HepG2 (cell line): Measurements from ENCODE around the gene SYNGR2. TPM values are rescaled to one million over a fixed set of nuclear protein-coding genes. Genes with fewer than 3 reads are reported as not detected.

Experiments
- ATF1 ChIP-seq: IDR thresholded peaks from 2 replicates; pipeline ENCODE4 v1.6.1; 2016; ENCODE audit warnings: mild to moderate bottlenecking, control low read depth
- BCL6 ChIP-seq: IDR thresholded peaks from 2 replicates; pipeline ENCODE4 v1.6.1; 2016; ENCODE audit warnings: missing genetic modification reagents, missing compliant biosample characterization
- FOXA1 ChIP-seq, 2 experiments: fragments of 450-650 bp in 1 of 2; sonication (generic) in 1 of 2; formaldehyde crosslinking in 1 of 2; IDR thresholded peaks; 2 replicates each; pipeline versions ENCODE4 v1.4.0 to v1.6.1; 2016 to 2020; ENCODE audit warnings: missing genetic modification reagents in 1 of 2
- FOXP1 ChIP-seq, 2 experiments: fragments of 450-650 bp in 1 of 2; IDR thresholded peaks; 2 replicates each; pipeline ENCODE4 v1.6.1; 2017 to 2018; ENCODE audit warnings: antibody characterized with exemption in 1 of 2
- HNRNPL ChIP-seq: fragments of 200-400 bp; formaldehyde crosslinking; IDR thresholded peaks from 2 replicates; pipeline ENCODE4 v1.6.1; 2017; ENCODE audit warnings: mild to moderate bottlenecking, low read depth, low read length
- IKZF4 ChIP-seq: sonication (generic); formaldehyde crosslinking; IDR thresholded peaks from 2 replicates; pipeline ENCODE4 v1.5.1; 2020; ENCODE audit warnings: borderline replicate concordance, mild to moderate bottlenecking, low read depth, missing genetic modification reagents; ENCODE audit errors: not compliant biosample characterization
- IRX3 ChIP-seq: sonication (generic); formaldehyde crosslinking; IDR thresholded peaks from 2 replicates; pipeline ENCODE4 v1.8.1; 2023; ENCODE audit warnings: mild to moderate bottlenecking, low read depth, missing genetic modification reagents, borderline replicate concordance
- MAFG ChIP-seq: sonication (generic); formaldehyde crosslinking; IDR thresholded peaks from 2 replicates; pipeline ENCODE4 v1.5.1; 2020; ENCODE audit warnings: mild to moderate bottlenecking, missing genetic modification reagents
- MED13 ChIP-seq: sonication (generic); formaldehyde crosslinking; IDR thresholded peaks from 2 replicates; pipeline ENCODE4 v1.5.0; 2020; ENCODE audit warnings: missing genetic modification reagents
- REXO4 ChIP-seq: sonication (generic); formaldehyde crosslinking; IDR thresholded peaks from 2 replicates; pipeline ENCODE4 v1.8.0; 2022; ENCODE audit warnings: missing genetic modification reagents, mild to moderate bottlenecking, borderline replicate concordance
- TEAD2 ChIP-seq: sonication (generic); formaldehyde crosslinking; IDR thresholded peaks from 2 replicates; pipeline ENCODE4 v1.9.0; 2021; ENCODE audit warnings: missing genetic modification reagents
- ZNF367 ChIP-seq: sonication (generic); formaldehyde crosslinking; IDR thresholded peaks from 2 replicates; pipeline ENCODE4 v1.4.0; 2020; ENCODE audit warnings: missing genetic modification reagents, borderline replicate concordance
- ZNF567 ChIP-seq: sonication (generic); formaldehyde crosslinking; IDR thresholded peaks from 2 replicates; pipeline ENCODE4 v1.8.1; 2023; ENCODE audit warnings: mild to moderate bottlenecking, missing genetic modification reagents, borderline replicate concordance
- ZNF619 ChIP-seq: sonication (generic); formaldehyde crosslinking; IDR thresholded peaks from 2 replicates; pipeline ENCODE4 v1.4.0; 2020; ENCODE audit warnings: mild to moderate bottlenecking, missing genetic modification reagents
- ZNF792 ChIP-seq: IDR thresholded peaks from 2 replicates; pipeline ENCODE4 v1.6.1; 2016
- polyA plus RNA-seq, 8 experiments: library from polyadenylated mRNA; depleted of rRNA in 3 of 8; stranded (reverse) in 7 of 8; unstranded in 1 of 8; fragments of >200 nt; fragmentation: Illumina TruSeq in 4 of 8; extraction: Trizol in 4 of 8; gene quantifications; 2 replicates each; pipeline versions ENCODE4 v1.2.1 to v1.2.3, GENCODE V29; 2011 to 2016; ENCODE audit warnings: low read depth in 4 of 8, missing spikeins in 1 of 8, mixed read lengths in 1 of 8; ENCODE audit not compliant: insufficient read depth in 1 of 8
- total RNA-seq, 5 experiments: library from RNA; depleted of rRNA; stranded (reverse); fragments of >200 nt; fragmentation: Illumina TruSeq; extraction: Trizol; gene quantifications; 2 replicates each; pipeline ENCODE4 v1.2.3, GENCODE V29; 2016; ENCODE audit warnings: low read depth in 1 of 5
- TF ChIP-seq, protein P1 (sequence below), 2 experiments: sonication (generic) in 1 of 2; formaldehyde crosslinking in 1 of 2; IDR thresholded peaks; 2 replicates each; pipeline versions ENCODE4 v1.4.0 to v1.6.1; 2018 to 2020; ENCODE audit warnings: missing genetic modification reagents in 2 of 2, borderline replicate concordance in 1 of 2, low read depth in 1 of 2, mild to moderate bottlenecking in 1 of 2, missing biosample characterization in 1 of 2
- TF ChIP-seq, protein P2 (sequence below): sonication (generic); formaldehyde crosslinking; IDR thresholded peaks from 2 replicates; pipeline ENCODE4 v1.4.0; 2020; ENCODE audit warnings: missing genetic modification reagents

The SYNGR2 gene
- total and polyA plus RNA-seq, 2 of the 13 experiments (the other 11 are each of a cell fraction or from before 2014, with no cell fraction given) = 46.7 to 170 TPM

DNA sequence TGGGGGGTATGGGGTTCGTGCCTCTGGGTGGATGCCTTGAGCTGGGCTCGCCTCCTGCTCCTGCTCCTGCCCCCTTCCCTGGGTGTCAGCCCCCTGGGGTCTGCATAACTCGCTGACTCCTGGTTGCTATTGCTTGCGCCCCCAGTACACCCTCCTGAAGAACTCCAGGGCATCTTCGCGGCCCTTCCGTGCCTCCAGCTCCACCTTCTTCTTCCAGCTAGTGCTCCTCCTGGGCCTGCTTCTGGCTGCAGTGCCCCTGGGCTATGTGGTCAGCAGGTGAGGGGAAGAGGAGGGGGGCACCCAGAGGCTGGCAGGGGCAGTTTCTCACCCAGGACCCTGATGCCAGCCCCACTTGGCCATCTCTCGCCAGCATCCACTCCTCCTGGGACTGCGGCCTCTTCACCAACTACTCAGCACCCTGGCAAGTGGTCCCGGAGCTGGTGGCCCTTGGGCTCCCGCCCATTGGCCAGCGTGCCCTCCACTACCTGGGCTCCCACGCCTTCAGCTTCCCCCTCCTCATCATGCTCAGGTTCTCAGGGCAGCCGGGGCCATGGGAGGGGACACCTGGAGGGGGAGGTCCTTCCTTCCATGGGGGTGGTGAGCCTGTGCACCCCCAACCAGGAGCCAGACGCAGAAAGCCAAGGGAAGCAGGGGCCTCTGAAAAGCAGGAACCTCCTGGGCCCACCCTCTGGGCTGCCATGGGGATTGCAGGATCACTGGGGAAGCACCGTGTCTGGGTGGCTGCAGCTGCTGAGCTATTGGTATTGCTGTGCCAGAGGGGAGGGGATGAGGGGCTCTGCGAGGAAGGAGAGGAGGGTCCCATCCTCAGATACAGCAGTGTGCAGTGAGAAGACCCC is 29.9 kb upstream of the SYNGR2 start (continued):
- TF ChIP-seq, protein P1, sequence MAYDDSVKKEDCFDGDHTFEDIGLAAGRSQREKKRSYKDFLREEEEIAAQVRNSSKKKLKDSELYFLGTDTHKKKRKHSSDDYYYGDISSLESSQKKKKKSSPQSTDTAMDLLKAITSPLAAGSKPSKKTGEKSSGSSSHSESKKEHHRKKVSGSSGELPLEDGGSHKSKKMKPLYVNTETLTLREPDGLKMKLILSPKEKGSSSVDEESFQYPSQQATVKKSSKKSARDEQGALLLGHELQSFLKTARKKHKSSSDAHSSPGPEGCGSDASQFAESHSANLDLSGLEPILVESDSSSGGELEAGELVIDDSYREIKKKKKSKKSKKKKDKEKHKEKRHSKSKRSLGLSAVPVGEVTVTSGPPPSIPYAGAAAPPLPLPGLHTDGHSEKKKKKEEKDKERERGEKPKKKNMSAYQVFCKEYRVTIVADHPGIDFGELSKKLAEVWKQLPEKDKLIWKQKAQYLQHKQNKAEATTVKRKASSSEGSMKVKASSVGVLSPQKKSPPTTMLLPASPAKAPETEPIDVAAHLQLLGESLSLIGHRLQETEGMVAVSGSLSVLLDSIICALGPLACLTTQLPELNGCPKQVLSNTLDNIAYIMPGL (CRISPR knock-in tag; IDR thresholded peaks at IDR 0.05; ENCODE audit: borderline replicate concordance in 1 of 2, low read depth in 1 of 2) = no peak
- no peak; the same call in 1 of the 2 replicates for TF ChIP-seq MED13 (CRISPR knock-in tag)
- no peak for TF ChIP-seq FOXA1 (IDR thresholded peaks at IDR 0.05)
- TF ChIP-seq FOXA1 (CRISPR knock-in tag; IDR thresholded peaks at IDR 0.05) = no peak
- TF ChIP-seq, protein P2, sequence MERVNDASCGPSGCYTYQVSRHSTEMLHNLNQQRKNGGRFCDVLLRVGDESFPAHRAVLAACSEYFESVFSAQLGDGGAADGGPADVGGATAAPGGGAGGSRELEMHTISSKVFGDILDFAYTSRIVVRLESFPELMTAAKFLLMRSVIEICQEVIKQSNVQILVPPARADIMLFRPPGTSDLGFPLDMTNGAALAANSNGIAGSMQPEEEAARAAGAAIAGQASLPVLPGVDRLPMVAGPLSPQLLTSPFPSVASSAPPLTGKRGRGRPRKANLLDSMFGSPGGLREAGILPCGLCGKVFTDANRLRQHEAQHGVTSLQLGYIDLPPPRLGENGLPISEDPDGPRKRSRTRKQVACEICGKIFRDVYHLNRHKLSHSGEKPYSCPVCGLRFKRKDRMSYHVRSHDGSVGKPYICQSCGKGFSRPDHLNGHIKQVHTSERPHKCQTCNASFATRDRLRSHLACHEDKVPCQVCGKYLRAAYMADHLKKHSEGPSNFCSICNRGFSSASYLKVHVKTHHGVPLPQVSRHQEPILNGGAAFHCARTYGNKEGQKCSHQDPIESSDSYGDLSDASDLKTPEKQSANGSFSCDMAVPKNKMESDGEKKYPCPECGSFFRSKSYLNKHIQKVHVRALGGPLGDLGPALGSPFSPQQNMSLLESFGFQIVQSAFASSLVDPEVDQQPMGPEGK = no peak
- 0 out of 2 replicates have a peak, but pooled peaks have one; percentile 18 for TF ChIP-seq HNRNPL
- no peak; the same call in 1 of the 2 replicates for TF ChIP-seq ZNF367 (CRISPR knock-in tag)
- no peak for TF ChIP-seq REXO4 (CRISPR knock-in tag)
- TF ChIP-seq FOXP1 (IDR thresholded peaks at IDR 0.05) = no peak
- no peak for TF ChIP-seq FOXP1 (CRISPR knock-in tag; IDR thresholded peaks at IDR 0.05)
- 0 out of 2 replicates have a peak, but pooled peaks have one; percentile 12 for TF ChIP-seq ZNF792 (CRISPR knock-in tag)
- no peak for TF ChIP-seq IKZF4 (CRISPR knock-in tag)
- no peak for TF ChIP-seq MAFG (CRISPR knock-in tag)
- no peak for TF ChIP-seq TEAD2
- 0 out of 2 replicates have a peak, but pooled peaks have one; percentile 1 for TF ChIP-seq ZNF619 (CRISPR knock-in tag)
- no peak for TF ChIP-seq BCL6 (CRISPR knock-in tag)
- TF ChIP-seq ZNF567 (CRISPR knock-in tag) = no peak
- no peak for TF ChIP-seq ATF1
- TF ChIP-seq IRX3 (CRISPR knock-in tag) = no peak
